LNCAP (cell line): ENCODE results near the gene ECI2.

Experiments
- TF ChIP-seq, protein P1 (sequence below): fragments of 450-650 bp; IDR thresholded peaks from 2 replicates; pipeline ENCODE4 v1.5.1; 2017; ENCODE audit warnings: mild to moderate bottlenecking

The ECI2 gene

GRCh38 chr6:4069199-4069598 lies 66.2 kb downstream of the ECI2 start:
- TF ChIP-seq, protein P1, sequence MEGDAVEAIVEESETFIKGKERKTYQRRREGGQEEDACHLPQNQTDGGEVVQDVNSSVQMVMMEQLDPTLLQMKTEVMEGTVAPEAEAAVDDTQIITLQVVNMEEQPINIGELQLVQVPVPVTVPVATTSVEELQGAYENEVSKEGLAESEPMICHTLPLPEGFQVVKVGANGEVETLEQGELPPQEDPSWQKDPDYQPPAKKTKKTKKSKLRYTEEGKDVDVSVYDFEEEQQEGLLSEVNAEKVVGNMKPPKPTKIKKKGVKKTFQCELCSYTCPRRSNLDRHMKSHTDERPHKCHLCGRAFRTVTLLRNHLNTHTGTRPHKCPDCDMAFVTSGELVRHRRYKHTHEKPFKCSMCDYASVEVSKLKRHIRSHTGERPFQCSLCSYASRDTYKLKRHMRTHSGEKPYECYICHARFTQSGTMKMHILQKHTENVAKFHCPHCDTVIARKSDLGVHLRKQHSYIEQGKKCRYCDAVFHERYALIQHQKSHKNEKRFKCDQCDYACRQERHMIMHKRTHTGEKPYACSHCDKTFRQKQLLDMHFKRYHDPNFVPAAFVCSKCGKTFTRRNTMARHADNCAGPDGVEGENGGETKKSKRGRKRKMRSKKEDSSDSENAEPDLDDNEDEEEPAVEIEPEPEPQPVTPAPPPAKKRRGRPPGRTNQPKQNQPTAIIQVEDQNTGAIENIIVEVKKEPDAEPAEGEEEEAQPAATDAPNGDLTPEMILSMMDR = no peak

- TF ChIP-seq, protein P1 = no peak
These were observed 67.7 kb downstream of the ECI2 start for GRCh38 chr6:4067673-4068072.

GRCh38 chr6:4066029-4066755 lies 69.2 kb downstream of the ECI2 start:
- TF ChIP-seq, protein P1 = no peak
